ENCODE measurements around the gene ABCG1. TPM values are rescaled to one million over a fixed set of nuclear protein-coding genes. Genes with fewer than 3 reads are reported as not detected.

Gene ABCG1
- total and polyA plus RNA-seq, 2 of the 4 experiments (the other 2 are of a cell fraction): 0.19 to 0.36 TPM

DNA sequence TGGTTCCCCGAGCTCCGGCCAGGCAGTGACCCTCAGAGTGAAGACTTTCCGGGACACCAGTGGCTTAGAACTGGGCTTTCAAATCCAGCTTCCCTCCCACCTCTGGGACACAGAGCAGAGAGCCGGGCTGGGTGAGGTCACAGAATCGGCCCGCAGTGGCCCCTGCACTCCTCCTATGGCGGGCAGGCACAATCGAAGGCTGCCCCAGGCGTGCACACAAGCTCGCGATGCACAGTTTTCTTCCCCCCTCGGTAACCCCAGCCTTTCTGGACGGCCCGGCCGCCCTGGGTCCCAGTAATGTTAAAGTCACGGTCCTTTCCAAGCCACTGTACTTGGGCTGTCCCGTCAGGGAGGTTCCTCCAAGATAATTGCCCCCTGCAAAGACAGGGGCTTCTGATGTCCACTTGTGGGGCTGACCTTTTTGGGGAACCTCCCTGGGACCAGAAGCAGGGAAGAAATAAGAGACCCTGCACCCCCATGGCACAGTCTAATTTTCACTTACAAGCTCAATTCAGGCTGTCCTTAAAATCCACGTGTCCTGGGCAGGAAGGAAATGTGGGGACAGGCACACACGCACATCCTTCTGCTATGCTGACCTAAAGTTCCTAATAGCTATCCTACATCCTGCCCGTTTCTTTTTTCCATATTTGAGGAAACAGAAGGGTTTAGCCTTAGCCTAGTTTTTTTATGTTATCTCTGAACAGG is 82.6 kb downstream of the ABCG1 start:
- Histone ChIP-seq H3K79me1 (ENCODE audit: low read depth in 1 of 2, low read length in 2 of 2) (no peaks in the 10 kb centered on the region), H3K14ac (replicated peaks; ENCODE audit: low read depth, low read length) (no peak overlapping the region), H2AFZ (replicated peaks; ENCODE audit: low read length, poor library complexity) (no peak overlapping the region), H4K8ac (ENCODE audit: low read depth in 2 of 2, low read length in 2 of 2) (no peak overlapping the region), H2BK20ac (ENCODE audit: low read depth, low read length) (no peak overlapping the region), H4K20me1 (ENCODE audit: insufficient read depth, low read length) (no peaks in the 10 kb centered on the region), H2AK5ac (ENCODE audit: low read depth, low read length) (no peak overlapping the region), H2BK5ac (ENCODE audit: low read depth, low read length, poor library complexity, severe bottlenecking) (no peak overlapping the region), H3K4me3 (ENCODE audit: insufficient read depth, low read depth, low read length) (no peak overlapping the region), H3K27me3 (ENCODE audit: control insufficient read depth, insufficient read depth, low read length) (peaks cover 20% of the 10 kb centered on the region), H4K91ac (ENCODE audit: insufficient read depth, low read depth, low read length) (no peak overlapping the region), H3K4me1 (ENCODE audit: control insufficient read depth, insufficient read depth, low read length) (no peaks in the 10 kb centered on the region), H3K9me3 (ENCODE audit: control insufficient read depth, insufficient read depth, low read length) (no peaks in the 10 kb centered on the region), H4K5ac (ENCODE audit: low read depth, low read length) (no peak overlapping the region), H3K9ac (ENCODE audit: low read depth, low read length) (no peak overlapping the region), H3K4me2 (ENCODE audit: low read depth, low read length) (no peak overlapping the region), H3K9me1 (ENCODE audit: insufficient read depth, low read length) (no peaks in the 10 kb centered on the region; the same call in 1 of the 2 replicates), H2BK15ac (ENCODE audit: low read depth, low read length) (no peak overlapping the region), H3K56ac (ENCODE audit: extremely low read depth, insufficient read depth, low read length) (no peak overlapping the region), H3K27ac (ENCODE audit: insufficient read depth, low read length) (no peak overlapping the region), H3K4ac (ENCODE audit: low read depth, low read length) (no peak overlapping the region), H2BK120ac (ENCODE audit: low read depth, low read length) (no peak overlapping the region), H3K36me3 (ENCODE audit: control insufficient read depth, insufficient read depth, low read length) (no peaks in the 10 kb centered on the region; the same call in 1 of the 2 replicates), H3K18ac (ENCODE audit: low read depth, low read length) (no peak overlapping the region), H2AK9ac (replicated peaks; ENCODE audit: low read depth, low read length, poor library complexity) (no peak overlapping the region), H3K23ac (ENCODE audit: low read depth, low read length) (no peak overlapping the region)
- CTCF ChIA-PET: interaction anchor here (0.5 kb wide), 1 partner anchor 162 kb away, joined by 3 read pairs; no protein-coding TSS in a partner anchor
- BruUV-seq (replicated peaks): no TSS peak
- DNase-seq: no peak
- dilution Hi-C loops (cut with HindIII; ENCODE audit: low sequenced_read_pairs, unreplicated experiment) (no loop called here), in situ Hi-C loops (cut with MboI; ENCODE audit: low sequenced_read_pairs) (no loop called here), intact Hi-C loops (cut with micrococcal nuclease) (no loop called here)
- POLR2A ChIA-PET (ENCODE audit: unreplicated experiment): no interaction called here
- TF ChIP-seq RFX5 (IDR thresholded peaks at IDR 0.05; ENCODE audit: low read depth, low read length): no peak
- TF ChIP-seq SMC3 (IDR thresholded peaks at IDR 0.05; ENCODE audit: low read depth, low read length): no peak
- no peak for TF ChIP-seq NFE2L2 (IDR thresholded peaks at IDR 0.05; ENCODE audit: low read depth, low read length)
- TF ChIP-seq MAFK (IDR thresholded peaks at IDR 0.05; ENCODE audit: low read depth, low read length): no peak
- no peak for TF ChIP-seq FOS (IDR thresholded peaks at IDR 0.05; ENCODE audit: low read depth, low read length)
- TF ChIP-seq, protein P1, sequence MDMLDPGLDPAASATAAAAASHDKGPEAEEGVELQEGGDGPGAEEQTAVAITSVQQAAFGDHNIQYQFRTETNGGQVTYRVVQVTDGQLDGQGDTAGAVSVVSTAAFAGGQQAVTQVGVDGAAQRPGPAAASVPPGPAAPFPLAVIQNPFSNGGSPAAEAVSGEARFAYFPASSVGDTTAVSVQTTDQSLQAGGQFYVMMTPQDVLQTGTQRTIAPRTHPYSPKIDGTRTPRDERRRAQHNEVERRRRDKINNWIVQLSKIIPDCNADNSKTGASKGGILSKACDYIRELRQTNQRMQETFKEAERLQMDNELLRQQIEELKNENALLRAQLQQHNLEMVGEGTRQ (IDR thresholded peaks at IDR 0.05; ENCODE audit: low read depth, low read length): no peak
- no peak for TF ChIP-seq MAZ (IDR thresholded peaks at IDR 0.05; ENCODE audit: borderline replicate concordance, low read depth, low read length)
- TF ChIP-seq RAD21 (IDR thresholded peaks at IDR 0.05; ENCODE audit: low read length): no peak
- TF ChIP-seq, protein P2, sequence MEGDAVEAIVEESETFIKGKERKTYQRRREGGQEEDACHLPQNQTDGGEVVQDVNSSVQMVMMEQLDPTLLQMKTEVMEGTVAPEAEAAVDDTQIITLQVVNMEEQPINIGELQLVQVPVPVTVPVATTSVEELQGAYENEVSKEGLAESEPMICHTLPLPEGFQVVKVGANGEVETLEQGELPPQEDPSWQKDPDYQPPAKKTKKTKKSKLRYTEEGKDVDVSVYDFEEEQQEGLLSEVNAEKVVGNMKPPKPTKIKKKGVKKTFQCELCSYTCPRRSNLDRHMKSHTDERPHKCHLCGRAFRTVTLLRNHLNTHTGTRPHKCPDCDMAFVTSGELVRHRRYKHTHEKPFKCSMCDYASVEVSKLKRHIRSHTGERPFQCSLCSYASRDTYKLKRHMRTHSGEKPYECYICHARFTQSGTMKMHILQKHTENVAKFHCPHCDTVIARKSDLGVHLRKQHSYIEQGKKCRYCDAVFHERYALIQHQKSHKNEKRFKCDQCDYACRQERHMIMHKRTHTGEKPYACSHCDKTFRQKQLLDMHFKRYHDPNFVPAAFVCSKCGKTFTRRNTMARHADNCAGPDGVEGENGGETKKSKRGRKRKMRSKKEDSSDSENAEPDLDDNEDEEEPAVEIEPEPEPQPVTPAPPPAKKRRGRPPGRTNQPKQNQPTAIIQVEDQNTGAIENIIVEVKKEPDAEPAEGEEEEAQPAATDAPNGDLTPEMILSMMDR (conservative IDR thresholded peaks at IDR 0.05; ENCODE audit: low read depth, low read length): no peak
- TF ChIP-seq MXI1 (IDR thresholded peaks at IDR 0.05; ENCODE audit: borderline replicate concordance, low read depth, low read length): no peak
- TF ChIP-seq, protein P3, sequence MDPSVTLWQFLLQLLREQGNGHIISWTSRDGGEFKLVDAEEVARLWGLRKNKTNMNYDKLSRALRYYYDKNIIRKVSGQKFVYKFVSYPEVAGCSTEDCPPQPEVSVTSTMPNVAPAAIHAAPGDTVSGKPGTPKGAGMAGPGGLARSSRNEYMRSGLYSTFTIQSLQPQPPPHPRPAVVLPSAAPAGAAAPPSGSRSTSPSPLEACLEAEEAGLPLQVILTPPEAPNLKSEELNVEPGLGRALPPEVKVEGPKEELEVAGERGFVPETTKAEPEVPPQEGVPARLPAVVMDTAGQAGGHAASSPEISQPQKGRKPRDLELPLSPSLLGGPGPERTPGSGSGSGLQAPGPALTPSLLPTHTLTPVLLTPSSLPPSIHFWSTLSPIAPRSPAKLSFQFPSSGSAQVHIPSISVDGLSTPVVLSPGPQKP (IDR thresholded peaks at IDR 0.05; ENCODE audit: borderline replicate concordance, low read depth, low read length): no peak
- no peak for TF ChIP-seq BHLHE40 (IDR thresholded peaks at IDR 0.05; ENCODE audit: low read depth, low read length)
- no peak for TF ChIP-seq RCOR1 (IDR thresholded peaks at IDR 0.05; ENCODE audit: insufficient replicate concordance, low read length)
- no peak for TF ChIP-seq CHD1 (IDR thresholded peaks at IDR 0.05; ENCODE audit: low read depth, low read length)
- TF ChIP-seq POLR2A (IDR thresholded peaks at IDR 0.05; ENCODE audit: low read depth, low read length): no peak
- no peak for TF ChIP-seq CEBPB (IDR thresholded peaks at IDR 0.05; ENCODE audit: low read depth, low read length)
- no peak for ATAC-seq (ENCODE audit: low read depth)
- 77% methylated on average over 8 of the region's 20 CpGs; no CpG with 5 or more reads in 1 of the 2 experiments for WGBS, 2 experiments (ENCODE audit: extremely low coverage in 2 of 2, insufficient read length in 1 of 2)
